HG02970 (cell line): ENCODE data around the gene NBDY.
"Not testable (repeated sequence)": the region's sequence is repeated elsewhere in the genome, so short reads cannot be mapped to it uniquely, and the experiment has no call there.

Experiments used
- ATAC-seq: cut with Tn5 transposase; IDR thresholded peaks from one replicate; pipeline ENCODE4 v1.9.1; 2021; ENCODE audit warnings: mild to moderate bottlenecking, moderate library complexity, moderate number of reproducible peaks; ENCODE audit not compliant: unreplicated experiment, low FRiP score

Gene NBDY

GRCh38 chrX:56798866-56799758 is 70.1 kb downstream of the NBDY start:
- no peak for ATAC-seq

- no peak for ATAC-seq
Observed at GRCh38 chrX:56800307-56800706, 71.3 kb downstream of the NBDY start.

- peak; percentile 65 for ATAC-seq
Observed at GRCh38 chrX:56800801-56801200, 71.8 kb downstream of the NBDY start.

GRCh38 chrX:56802428-56802827 is 73.4 kb downstream of the NBDY start:
- no peak for ATAC-seq

- no peak for ATAC-seq
Observed at GRCh38 chrX:56802921-56803849, 74.1 kb downstream of the NBDY start.

GRCh38 chrX:56803850-56804681 is 75.0 kb downstream of the NBDY start:
- no peak for ATAC-seq

GRCh38 chrX:56804867-56805266 is 75.8 kb downstream of the NBDY start:
- no peak for ATAC-seq

GRCh38 chrX:56805399-56805798 is 76.4 kb downstream of the NBDY start:
- no peak for ATAC-seq

GRCh38 chrX:56806176-56806575 is 77.1 kb downstream of the NBDY start:
- not testable (repeated sequence) for ATAC-seq

GRCh38 chrX:56811599-56811998 is 82.6 kb downstream of the NBDY start:
- ATAC-seq: no peak

GRCh38 chrX:56812515-56813105 is 83.6 kb downstream of the NBDY start:
- ATAC-seq: peak; percentile 76

- ATAC-seq: peak; percentile 33
Observed at GRCh38 chrX:56813318-56813837, 84.3 kb downstream of the NBDY start.

- no peak for ATAC-seq
Observed at GRCh38 chrX:56817179-56817578, 88.1 kb downstream of the NBDY start.

- ATAC-seq: no peak
Observed at GRCh38 chrX:56826020-56826419, 97.0 kb downstream of the NBDY start.

- ATAC-seq: no peak
Observed at GRCh38 chrX:56833626-56834025, 104.6 kb downstream of the NBDY start.

GRCh38 chrX:56853436-56853835 is 124.4 kb downstream of the NBDY start:
- no peak for ATAC-seq

GRCh38 chrX:56857042-56857441 is 128.0 kb downstream of the NBDY start:
- ATAC-seq: no peak

GRCh38 chrX:56860888-56861287 is 131.8 kb downstream of the NBDY start:
- no peak for ATAC-seq
